Measurements from ENCODE around the gene SLC26A11. TPM values are rescaled to one million over a fixed set of nuclear protein-coding genes. Genes with fewer than 3 reads are reported as not detected.

SLC26A11 gene
- total and polyA plus RNA-seq, 7 donors, result 2.2 to 5.1 (median 3.2) TPM

DNA sequence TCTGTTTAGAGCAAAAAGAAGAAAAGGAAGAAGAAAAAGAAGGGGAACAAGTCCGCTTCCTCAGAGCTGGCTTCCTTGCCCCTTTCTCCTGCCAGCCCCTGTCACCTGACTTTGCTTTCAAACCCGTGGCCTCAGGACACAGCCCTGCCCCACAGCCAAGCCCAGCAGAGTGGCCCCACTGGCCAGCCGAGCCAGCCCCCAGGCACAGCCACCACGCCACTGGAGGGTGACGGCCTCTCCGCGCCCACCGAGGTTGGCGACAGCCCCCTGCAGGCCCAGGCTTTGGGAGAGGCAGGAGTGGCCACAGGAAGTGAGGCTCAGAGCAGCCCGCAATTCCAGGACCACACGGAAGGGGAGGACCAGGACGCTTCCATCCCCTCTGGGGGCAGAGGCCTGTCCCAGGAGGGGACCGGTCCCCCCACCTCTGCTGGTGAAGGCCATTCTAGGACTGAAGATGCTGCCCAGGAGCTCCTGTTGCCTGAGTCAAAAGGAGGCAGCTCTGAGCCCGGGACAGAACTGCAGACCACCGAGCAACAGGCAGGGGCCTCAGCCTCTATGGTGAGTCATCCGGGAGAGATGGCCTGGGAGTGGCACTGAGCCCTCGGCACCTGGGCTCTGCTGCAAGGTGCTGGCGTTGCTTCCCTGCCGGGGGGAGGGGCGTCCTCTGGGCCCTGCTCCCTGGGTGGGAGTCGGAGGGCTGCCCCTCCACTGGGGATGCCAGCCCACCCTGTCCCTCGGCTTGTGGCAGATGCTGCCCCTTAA lies 67.8 kb downstream of the SLC26A11 start:
- no peak overlapping the region for H3K4me3 ChIP-seq
- ATAC-seq (no peak), DNase-seq (peak in 1 of 2 donors; percentile 39)
- no peaks in the 10 kb centered on the region for H3K27me3 ChIP-seq (ENCODE audit: insufficient read depth in 3 of 3, low read length in 2 of 3)
- H3K27ac ChIP-seq, result no peak overlapping the region
- peaks cover 7 to 65% of the 10 kb centered on the region in 2 donors for H3K36me3 ChIP-seq (ENCODE audit: insufficient read depth in 1 of 2, low read depth in 1 of 2)
- no peaks in the 10 kb centered on the region for H3K9me3 ChIP-seq
- H3K4me1 ChIP-seq, result no peaks in the 10 kb centered on the region
- WGBS, 3 donors, result 88 to 92% (median 90%) methylated on average over 22 of the region's 22 CpGs
- TF ChIP-seq CTCF (IDR thresholded peaks at IDR 0.05), result no peak
- intact Hi-C loops (cut with DNase I), result no loop called here

- no peaks in the 10 kb centered on the region for H3K9me3 ChIP-seq
- intact Hi-C loops (cut with DNase I), result no loop called here
- H3K4me3 ChIP-seq, result no peak overlapping the region
- no peaks in the 10 kb centered on the region for H3K4me1 ChIP-seq
- no peak for TF ChIP-seq CTCF (IDR thresholded peaks at IDR 0.05)
- ATAC-seq, result no peak
- peaks cover 7 to 78% of the 10 kb centered on the region in 2 donors for H3K36me3 ChIP-seq (ENCODE audit: insufficient read depth in 1 of 2, low read depth in 1 of 2)
- no peaks in the 10 kb centered on the region for H3K27me3 ChIP-seq (ENCODE audit: insufficient read depth in 3 of 3, low read length in 2 of 3)
- DNase-seq, result peak in 1 of 2 donors; percentile 25
- H3K27ac ChIP-seq, result no peak overlapping the region
- whole genome bisulfite sequencing, 3 donors, result 56 to 58% (median 56%) methylated on average over 6 of the region's 6 CpGs
Observed at GRCh38 chr17:80289616-80290015, 69.4 kb downstream of the SLC26A11 start.

DNA sequence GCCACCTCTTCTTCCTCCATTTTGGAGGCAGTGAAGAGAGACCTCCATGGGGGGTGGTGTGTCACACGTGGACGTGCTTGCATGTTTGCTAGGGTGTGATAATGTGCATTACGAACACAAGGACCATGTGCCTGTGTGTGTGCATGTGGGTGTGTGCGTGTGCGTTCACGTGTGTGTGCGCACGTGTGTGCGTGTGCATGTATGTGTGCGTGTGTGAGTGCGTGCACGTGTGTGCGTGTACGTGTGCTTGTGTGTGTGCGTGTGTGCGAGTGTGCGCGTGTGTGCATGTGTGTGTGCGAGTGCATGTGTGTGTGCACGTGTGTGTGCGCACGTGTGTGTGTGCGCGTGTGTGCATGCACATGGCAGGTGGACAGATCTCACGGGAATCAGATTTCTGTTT lies 69.9 kb downstream of the SLC26A11 start:
- no peak overlapping the region for H3K4me3 ChIP-seq
- peaks cover 7 to 79% of the 10 kb centered on the region in 2 donors for H3K36me3 ChIP-seq (ENCODE audit: insufficient read depth in 1 of 2, low read depth in 1 of 2)
- DNase-seq (peak in 1 of 2 donors; percentile 23), ATAC-seq (no peak)
- no peaks in the 10 kb centered on the region for H3K4me1 ChIP-seq
- intact Hi-C loops (cut with DNase I), result no loop called here
- WGBS, 3 donors, result 87 to 95% (median 93%) methylated on average over 25 of the region's 25 CpGs
- H3K27ac ChIP-seq, result no peak overlapping the region
- TF ChIP-seq CTCF (IDR thresholded peaks at IDR 0.05), result no peak
- no peaks in the 10 kb centered on the region for H3K27me3 ChIP-seq (ENCODE audit: insufficient read depth in 3 of 3, low read length in 2 of 3)
- H3K9me3 ChIP-seq, result no peaks in the 10 kb centered on the region

DNA sequence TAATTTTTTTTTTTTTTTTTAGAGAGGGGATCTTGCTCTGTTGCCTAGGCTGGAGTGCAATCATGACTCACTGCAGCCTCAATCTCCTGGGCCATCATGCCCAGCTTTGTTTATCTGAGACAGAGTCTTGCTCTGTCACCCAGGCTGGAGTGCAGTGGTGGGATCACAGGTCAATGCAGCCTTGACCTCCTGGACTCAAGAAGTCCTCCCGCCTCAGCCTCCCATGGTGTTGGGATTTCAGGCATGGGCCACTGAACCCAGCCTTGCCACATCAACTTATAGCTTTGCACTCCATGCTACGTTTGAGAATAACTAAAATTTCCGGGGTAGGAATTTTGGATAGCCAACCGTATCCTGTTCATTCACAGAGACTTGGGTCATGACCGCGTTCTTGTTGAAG lies 71.0 kb downstream of the SLC26A11 start:
- 93 to 97% (median 95%) methylated on average over 6 of the region's 6 CpGs for WGBS, 3 donors
- intact Hi-C loops (cut with DNase I), result no loop called here
- H3K4me3 ChIP-seq, result no peak overlapping the region
- no peaks in the 10 kb centered on the region for H3K27me3 ChIP-seq (ENCODE audit: insufficient read depth in 3 of 3, low read length in 2 of 3)
- DNase-seq, result peak in 1 of 2 donors; percentile 6
- H3K36me3 ChIP-seq (ENCODE audit: insufficient read depth in 1 of 2, low read depth in 1 of 2), result peaks cover 7 to 90% of the 10 kb centered on the region in 2 donors
- no peak overlapping the region for H3K27ac ChIP-seq
- no peaks in the 10 kb centered on the region for H3K9me3 ChIP-seq
- no peak for ATAC-seq
- H3K4me1 ChIP-seq, result no peaks in the 10 kb centered on the region
- no peak for TF ChIP-seq CTCF (IDR thresholded peaks at IDR 0.05)
